Activated CD4-positive, alpha-beta T cell treated with anti-CD3 and anti-CD28 coated beads, Interleukin-2, Interleukin-4, amounts not matched to agents 100 ng/mL and 50 ng/mL, durations not matched to agents 16 hours and 8 hours (primary cell): ENCODE results near the gene BIRC5.

Experiments used
- DNase-seq: peaks from one replicate; pipeline ENCODE4 v3.0.0-alpha.2; 2020; ENCODE audit warnings: low spot score

The BIRC5 gene

DNA sequence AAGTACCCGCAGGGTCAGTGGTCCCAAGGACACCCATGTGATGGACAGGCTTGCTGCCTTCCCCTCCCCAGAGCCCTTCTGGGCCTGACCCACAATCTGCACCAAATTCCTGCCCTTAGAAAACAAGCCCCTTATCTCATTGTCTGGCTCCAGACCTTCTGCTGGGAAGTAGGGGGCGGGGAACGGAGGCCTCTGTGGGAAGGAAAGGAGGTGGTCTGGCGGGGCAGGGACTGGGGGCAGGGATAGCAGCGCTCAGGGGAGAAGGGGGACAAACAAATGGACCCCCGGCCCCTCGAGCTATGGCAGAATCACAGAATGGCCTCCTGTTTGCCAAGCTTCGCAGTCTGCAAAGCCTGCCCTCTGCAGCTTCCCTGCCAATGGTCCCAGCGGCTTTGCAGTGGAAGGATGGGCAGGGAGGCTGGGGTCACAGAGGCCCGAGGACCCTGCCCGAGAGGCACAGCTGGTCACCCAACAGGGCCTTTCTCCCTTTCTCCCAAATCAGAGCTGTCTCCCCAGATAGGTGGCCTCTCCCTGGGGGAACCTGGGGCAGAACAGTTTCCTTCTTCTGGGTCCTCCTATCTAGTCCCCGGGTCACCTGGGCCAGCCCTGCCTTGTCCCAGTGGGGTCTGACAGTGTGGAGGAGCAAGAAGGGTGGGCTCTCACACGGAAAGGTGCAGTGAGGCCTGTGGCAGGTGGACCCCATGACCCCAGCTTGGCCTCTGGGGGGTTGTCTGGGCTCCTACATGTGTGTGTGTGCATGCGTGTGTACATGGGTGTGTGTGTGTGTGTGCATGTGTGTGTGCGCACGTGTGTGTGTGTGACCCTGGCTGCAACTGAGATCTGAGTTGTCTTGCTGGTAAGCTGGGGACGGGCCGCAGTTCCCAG, 42.9 kb downstream of the BIRC5 start:
- no peak for DNase-seq

DNA sequence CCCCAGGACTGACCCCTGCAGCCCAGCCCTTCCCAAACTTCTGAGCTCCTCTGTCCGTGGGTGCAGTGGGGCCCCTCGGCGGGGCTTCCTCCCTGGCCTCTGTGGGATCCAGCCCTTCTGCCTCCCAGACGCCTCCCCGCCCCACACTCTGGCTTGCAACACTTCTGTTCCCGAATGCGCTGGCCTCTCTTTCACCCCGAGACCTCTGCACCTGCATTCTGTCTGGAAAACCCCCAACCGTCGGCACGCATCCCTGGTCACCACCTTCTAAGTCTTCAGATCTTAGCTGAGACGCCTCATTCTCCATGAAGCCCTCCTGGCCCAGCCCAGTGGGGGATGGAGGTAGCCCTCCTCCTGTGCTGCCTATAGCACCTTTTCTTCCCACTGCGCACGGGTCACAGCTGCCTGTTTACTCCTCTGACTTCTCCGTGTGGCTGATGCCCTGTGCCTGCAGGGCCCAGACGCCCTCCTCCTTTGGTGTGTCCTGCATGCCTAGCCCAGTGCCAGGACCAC, 43.8 kb downstream of the BIRC5 start:
- DNase-seq, result no peak

DNA sequence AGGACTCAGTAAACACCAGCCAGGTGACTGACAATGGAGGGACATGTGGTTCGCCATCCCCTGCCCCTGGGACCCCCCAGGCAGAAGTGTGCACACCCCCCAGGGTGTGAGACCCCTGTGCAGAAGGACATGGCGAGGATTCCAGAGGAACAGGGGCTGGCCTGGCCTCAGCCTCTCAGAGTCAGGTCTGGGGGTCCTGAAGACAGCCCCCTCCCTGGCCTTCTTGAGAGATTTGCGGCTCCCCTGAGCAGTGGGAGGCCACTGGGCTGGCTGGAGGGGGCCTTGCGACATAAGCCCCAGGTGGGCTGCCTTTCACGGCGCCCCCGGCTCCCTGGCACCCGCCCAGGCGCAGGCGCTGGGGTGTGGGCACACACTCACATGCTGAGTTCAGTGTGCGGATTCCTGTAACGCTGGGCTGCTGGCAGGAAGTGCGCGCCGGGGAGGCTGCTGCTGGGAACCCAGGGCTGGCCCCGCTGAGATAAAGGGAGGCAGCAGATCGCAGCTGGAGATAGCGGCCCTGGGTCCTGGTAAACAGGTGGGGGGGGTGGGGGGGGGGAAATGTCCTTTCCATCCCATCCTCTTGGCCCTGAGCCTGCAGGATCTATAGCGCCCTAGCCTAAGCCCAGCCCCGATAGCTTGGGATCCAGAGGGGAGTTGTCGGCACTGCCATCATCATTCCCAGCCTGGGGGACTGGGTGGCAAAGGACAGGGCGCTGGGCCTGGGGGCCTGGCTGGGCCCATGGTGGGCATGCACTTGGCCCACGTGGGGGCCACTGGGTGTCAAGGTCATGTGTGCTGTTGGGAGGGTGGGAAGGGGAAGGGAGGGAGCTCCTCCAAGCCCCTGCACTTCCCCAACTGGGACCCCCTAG, 44.5 kb downstream of the BIRC5 start:
- DNase-seq, result peak; percentile 81

DNA sequence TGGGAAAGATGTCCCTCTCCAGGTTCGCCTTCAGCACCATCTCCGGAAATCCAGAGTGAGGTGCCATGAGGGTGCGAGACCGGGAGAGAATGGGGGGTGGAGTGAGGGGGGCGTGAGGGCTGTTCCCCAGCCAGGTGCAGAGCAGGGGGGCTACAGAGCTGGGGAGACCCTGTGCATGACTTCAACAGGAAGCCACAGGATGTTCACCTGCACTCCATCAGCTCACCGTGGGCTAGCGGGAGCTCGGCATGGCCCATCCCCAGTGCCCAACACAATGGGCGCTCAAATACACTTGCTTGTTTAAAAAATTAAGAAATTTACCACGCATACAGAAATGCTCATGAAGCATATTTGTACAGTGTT, 45.1 kb downstream of the BIRC5 start:
- no peak for DNase-seq

GRCh38 chr17:78263063-78263735, 49.1 kb downstream of the BIRC5 start:
- peak; percentile 44 for DNase-seq

GRCh38 chr17:78263736-78264340, 49.8 kb downstream of the BIRC5 start:
- no peak for DNase-seq

GRCh38 chr17:78264590-78264989, 50.5 kb downstream of the BIRC5 start:
- DNase-seq, result no peak

- DNase-seq, result no peak
Observed at GRCh38 chr17:78265121-78265520, 51.1 kb downstream of the BIRC5 start.

GRCh38 chr17:78266231-78266631, 52.2 kb downstream of the BIRC5 start:
- no peak for DNase-seq

DNA sequence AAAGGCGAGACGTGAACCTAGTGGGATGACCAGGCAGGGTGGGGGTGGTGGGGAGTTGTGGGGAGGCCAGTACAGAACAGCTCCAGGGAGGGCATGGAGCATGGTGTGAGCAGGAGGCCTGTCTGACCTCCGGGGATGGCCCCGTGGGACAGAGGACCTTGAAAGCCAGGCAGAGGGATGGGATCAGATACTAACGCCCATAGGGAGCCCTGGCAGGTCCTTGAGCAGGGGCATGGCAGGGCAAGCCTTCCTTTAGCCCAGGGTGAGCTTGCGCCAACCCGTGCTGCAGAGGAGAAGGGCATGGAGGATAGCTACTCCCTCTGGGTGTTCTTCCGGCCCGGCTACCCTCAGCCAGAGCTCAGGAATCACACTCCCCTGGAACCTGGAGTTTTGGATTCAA, 52.7 kb downstream of the BIRC5 start:
- no peak for DNase-seq

DNA sequence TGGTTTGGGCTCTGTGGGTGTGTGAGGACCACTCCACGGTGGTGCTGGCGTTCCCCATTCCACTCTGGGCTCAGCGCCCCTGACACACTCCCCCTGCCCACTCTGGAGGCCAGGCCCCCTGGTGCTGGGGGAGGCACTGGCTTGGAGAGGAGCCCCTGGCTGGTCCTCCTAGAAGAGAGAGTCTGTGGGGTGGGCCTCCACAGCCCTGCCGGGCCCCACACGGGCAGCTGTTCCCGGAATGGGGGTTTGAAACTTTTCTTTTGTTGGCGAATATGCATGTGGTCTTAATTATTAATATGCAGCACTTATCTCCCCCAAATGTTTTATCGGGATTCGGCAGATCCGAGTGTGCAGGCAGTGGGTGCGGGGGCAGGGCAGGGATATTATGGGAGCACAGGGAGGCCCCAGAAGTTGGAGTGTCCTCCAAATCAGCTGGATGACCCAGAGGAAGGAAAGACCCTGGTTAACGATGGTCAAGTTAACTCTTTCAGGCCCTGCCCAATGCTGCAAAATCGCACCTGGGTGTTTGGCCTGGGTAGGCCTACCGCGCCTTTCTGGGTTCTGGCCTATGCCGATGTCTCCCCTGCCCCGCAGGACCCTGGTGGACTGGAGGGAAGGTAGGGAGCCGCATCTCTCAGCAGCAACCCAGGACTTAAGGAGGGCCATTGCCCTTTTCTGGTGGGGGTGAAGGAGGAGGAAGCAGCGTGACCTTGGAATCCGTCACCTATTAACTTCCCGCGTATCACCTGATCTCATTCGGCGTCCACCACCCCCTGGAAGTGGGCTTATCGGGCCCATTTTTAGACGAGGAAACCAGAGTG, 53.4 kb downstream of the BIRC5 start:
- DNase-seq, result no peak

GRCh38 chr17:78268191-78268874, 54.3 kb downstream of the BIRC5 start:
- no peak for DNase-seq

- no peak for DNase-seq
Observed at GRCh38 chr17:78268951-78269905, 55.2 kb downstream of the BIRC5 start.

DNA sequence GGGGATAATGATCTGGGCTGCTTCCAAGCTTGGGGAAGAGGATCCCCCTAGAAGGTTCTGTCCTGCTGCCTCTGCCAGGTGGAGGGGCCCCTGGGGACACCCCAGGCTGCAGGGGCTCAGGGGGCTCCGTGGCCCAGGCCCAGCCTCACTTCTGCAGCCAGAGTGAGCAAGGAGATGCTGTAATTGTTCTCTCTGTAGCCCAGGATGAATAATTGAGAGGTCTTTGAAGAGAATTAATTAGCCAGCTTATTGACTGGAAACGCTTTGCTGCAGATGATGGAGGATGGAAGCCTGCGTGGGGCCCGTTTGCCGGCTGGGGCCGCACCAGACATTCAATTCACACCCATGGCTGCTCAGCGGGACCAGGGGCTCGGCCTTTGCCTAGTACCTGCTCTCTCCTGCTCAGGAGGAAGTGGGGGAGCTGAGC, 55.9 kb downstream of the BIRC5 start:
- no peak for DNase-seq

DNA sequence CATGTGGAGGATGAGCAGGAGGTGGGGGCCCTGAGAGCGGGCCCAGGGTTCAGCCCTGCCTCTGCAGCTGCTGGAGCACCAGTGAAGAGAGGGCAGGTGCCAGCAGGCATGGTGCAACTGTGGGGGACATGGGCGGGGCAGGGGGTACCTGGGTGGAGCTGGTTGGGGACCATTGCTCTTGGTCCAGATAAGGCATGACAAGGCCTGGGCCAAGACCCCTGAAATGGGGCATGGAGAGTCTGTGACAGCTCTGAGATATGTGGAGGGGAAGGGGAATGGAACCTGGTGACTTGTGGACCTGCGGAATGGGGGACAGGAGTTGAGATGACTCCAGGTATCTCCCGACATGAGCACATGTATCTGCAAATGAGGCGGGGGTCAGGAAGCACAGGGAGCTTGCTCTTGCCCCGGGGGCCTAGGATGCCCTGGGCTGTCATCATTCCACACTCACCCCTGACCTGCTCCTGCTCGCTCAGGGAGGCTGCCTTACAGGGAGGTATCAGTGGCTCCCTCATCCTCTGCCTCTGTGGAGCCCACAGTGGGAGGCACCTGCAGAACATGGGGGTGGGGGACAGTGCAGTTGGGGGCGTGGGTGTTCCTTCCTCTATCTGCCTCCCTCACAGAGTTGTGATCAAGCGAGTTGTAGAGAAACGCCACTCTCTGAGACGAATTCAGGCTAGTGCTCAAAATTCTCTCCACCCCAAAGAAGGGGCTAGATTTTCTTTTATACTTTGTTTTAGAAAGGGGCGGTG, 57.5 kb downstream of the BIRC5 start:
- DNase-seq, result no peak

DNA sequence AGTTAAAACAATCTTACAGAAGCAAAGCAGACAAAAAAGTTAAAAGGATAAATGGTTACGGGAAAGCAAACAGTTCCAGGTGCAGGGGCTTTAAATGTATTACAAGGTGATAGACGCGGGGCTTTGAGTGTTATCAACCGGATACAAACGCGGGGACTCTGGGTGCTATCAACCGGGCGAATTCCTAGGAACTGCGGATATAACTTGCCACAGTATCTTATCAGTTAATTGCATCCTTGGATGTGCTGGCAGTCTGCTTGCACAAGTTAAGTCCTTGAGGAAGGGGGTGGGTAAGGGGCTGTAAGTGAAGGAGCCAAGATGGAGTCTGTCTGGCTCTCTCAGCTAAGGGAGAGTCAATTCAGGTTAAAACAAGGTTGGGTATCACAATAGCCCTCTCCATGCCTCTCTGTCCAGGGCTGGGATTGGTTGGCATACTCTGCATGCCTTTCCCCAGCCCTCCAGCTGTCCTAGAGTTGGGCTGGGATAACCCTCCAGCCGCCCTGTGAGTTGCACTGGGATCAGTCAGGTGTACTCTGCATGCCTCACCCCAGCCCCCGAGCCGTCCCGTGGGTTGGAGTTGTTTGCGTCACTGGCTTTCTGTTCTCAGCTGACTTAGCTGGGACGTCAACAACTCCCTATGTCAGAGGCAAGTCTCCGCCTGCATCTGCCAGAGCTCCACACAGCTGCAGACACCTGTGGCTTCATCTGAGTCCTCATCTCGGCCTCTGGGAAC, 58.3 kb downstream of the BIRC5 start:
- DNase-seq, result no peak

DNA sequence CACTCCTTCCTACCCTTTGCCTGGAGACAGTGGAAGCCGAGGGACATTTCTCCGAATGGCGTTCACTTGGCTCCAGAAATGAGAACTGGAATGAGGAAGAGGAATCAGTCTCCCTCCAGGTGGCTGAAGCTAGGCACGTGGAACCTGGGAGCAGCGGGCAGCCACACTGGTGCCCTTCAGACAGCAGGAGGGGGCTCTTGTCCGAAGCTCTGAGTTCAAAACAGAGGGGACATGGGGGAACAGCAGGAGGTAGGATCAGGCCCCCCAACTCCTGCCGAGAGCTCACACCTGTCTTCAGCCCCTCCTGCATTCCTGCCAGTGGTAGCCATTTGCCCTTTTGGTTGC, 58.8 kb downstream of the BIRC5 start:
- DNase-seq, result no peak

GRCh38 chr17:78273813-78274212, 59.8 kb downstream of the BIRC5 start:
- no peak for DNase-seq
